SJCRH30 (cell line): ENCODE measurements around the gene PIEZO1. TPM values are rescaled to one million over a fixed set of nuclear protein-coding genes. Genes with fewer than 3 reads are reported as not detected.
A peak's percentile ranks its signal among the peaks of the same experiment; 100 is the strongest.

ENCODE experiments used
- DNase-seq, 2 experiments: peaks; one replicate each; pipeline ENCODE4 v3.0.0-alpha.2; 2015 to 2020
- H3K27ac ChIP-seq: fragments of 250-450 bp; sonication (Bioruptor Pico); 2 replicates; pipeline ENCODE4 v1.5.1; 2020; ENCODE audit warnings: mild to moderate bottlenecking, moderate library complexity
- H3K27me3 ChIP-seq: fragments of 250-450 bp; sonication (Bioruptor Pico); 2 replicates; pipeline ENCODE4 v1.5.1; 2020; ENCODE audit warnings: mild to moderate bottlenecking, moderate library complexity
- H3K36me3 ChIP-seq: fragments of 250-450 bp; sonication (Bioruptor Pico); 2 replicates; pipeline ENCODE4 v1.5.1; 2020; ENCODE audit warnings: mild to moderate bottlenecking, moderate library complexity
- H3K4me1 ChIP-seq: fragments of 250-450 bp; sonication (Bioruptor Pico); 2 replicates; pipeline ENCODE4 v1.5.1; 2020; ENCODE audit warnings: mild to moderate bottlenecking, moderate library complexity
- H3K4me3 ChIP-seq: fragments of 250-450 bp; sonication (Bioruptor Pico); 2 replicates; pipeline ENCODE4 v1.5.1; 2020; ENCODE audit warnings: mild to moderate bottlenecking, moderate library complexity
- H3K9me3 ChIP-seq: fragments of 250-450 bp; sonication (Bioruptor Pico); replicated peaks from 2 replicates; pipeline ENCODE4 v1.5.1; 2020; ENCODE audit warnings: mild to moderate bottlenecking, moderate library complexity
- total RNA-seq: library from RNA; depleted of rRNA; stranded (reverse); fragments of >200 nt; shearing (Covaris generic); gene quantifications from 2 replicates; pipeline ENCODE4 v1.2.3, GENCODE V29; 2014

The PIEZO1 gene
- total RNA-seq, 1 experiment from 2014 or later = 28.1 TPM

- Histone ChIP-seq H3K4me1 (peaks cover 16% of the 10 kb centered on the region), H3K27me3 (no peaks in the 10 kb centered on the region), H3K36me3 (no peaks in the 10 kb centered on the region), H3K27ac (no peak overlapping the region), H3K4me3 (no peak overlapping the region), H3K9me3 (no peaks in the 10 kb centered on the region)
- no peak for DNase-seq
These were observed 31.4 kb downstream of the PIEZO1 start for GRCh38 chr16:88753602-88754001.

- Histone ChIP-seq H3K27ac (no peak overlapping the region), H3K27me3 (no peaks in the 10 kb centered on the region), H3K9me3 (no peaks in the 10 kb centered on the region), H3K4me3 (no peak overlapping the region), H3K36me3 (no peaks in the 10 kb centered on the region), H3K4me1 (peaks cover 16% of the 10 kb centered on the region)
- DNase-seq = no peak
These were observed 31.8 kb downstream of the PIEZO1 start for GRCh38 chr16:88753191-88753590.

- no peaks in the 10 kb centered on the region for H3K36me3 ChIP-seq
- no peaks in the 10 kb centered on the region for H3K27me3 ChIP-seq
- H3K4me3 ChIP-seq = no peak overlapping the region
- no peak overlapping the region for H3K27ac ChIP-seq
- DNase-seq = no peak
- peaks cover 16% of the 10 kb centered on the region for H3K4me1 ChIP-seq
- H3K9me3 ChIP-seq = no peaks in the 10 kb centered on the region
These were observed 32.5 kb downstream of the PIEZO1 start for GRCh38 chr16:88752386-88753002.

GRCh38 chr16:88750854-88751253 is 34.2 kb downstream of the PIEZO1 start:
- no peak overlapping the region for H3K27ac ChIP-seq
- H3K4me1 ChIP-seq = peaks cover 29% of the 10 kb centered on the region
- H3K4me3 ChIP-seq = no peak overlapping the region
- H3K27me3 ChIP-seq = no peaks in the 10 kb centered on the region
- H3K36me3 ChIP-seq = no peaks in the 10 kb centered on the region
- H3K9me3 ChIP-seq = no peaks in the 10 kb centered on the region
- DNase-seq = no peak

- no peak overlapping the region for H3K27ac ChIP-seq
These were observed 35.7 kb downstream of the PIEZO1 start for GRCh38 chr16:88749358-88749757.

GRCh38 chr16:88748364-88748763 is 36.7 kb downstream of the PIEZO1 start:
- Histone ChIP-seq H3K36me3 (no peaks in the 10 kb centered on the region), H3K4me1 (peaks cover 17% of the 10 kb centered on the region), H3K4me3 (no peak overlapping the region), H3K9me3 (no peaks in the 10 kb centered on the region), H3K27ac (no peak overlapping the region), H3K27me3 (no peaks in the 10 kb centered on the region)
- no peak for DNase-seq

More at GRCh38 chr16:88749358-88749757, 35.7 kb downstream of the PIEZO1 start:
- Histone ChIP-seq H3K4me1 (peaks cover 22% of the 10 kb centered on the region), H3K27me3 (no peaks in the 10 kb centered on the region), H3K4me3 (no peak overlapping the region), H3K9me3 (no peaks in the 10 kb centered on the region), H3K36me3 (no peaks in the 10 kb centered on the region)
- no peak for DNase-seq

GRCh38 chr16:88747588-88748301 is 37.3 kb downstream of the PIEZO1 start:
- H3K27ac ChIP-seq = no peak overlapping the region
- H3K4me3 ChIP-seq = no peak overlapping the region
- peaks cover 17% of the 10 kb centered on the region for H3K4me1 ChIP-seq
- H3K36me3 ChIP-seq = no peaks in the 10 kb centered on the region
- no peaks in the 10 kb centered on the region for H3K9me3 ChIP-seq
- H3K27me3 ChIP-seq = no peaks in the 10 kb centered on the region
- peak; percentile 62 to 63 for DNase-seq

GRCh38 chr16:88746506-88746905 is 38.5 kb downstream of the PIEZO1 start:
- DNase-seq = peak; percentile 68 to 72
- H3K27ac ChIP-seq = peak overlapping the region; percentile 44; the same call in 1 of the 2 replicates
- H3K9me3 ChIP-seq = no peaks in the 10 kb centered on the region
- no peaks in the 10 kb centered on the region for H3K36me3 ChIP-seq
- H3K4me1 ChIP-seq = peaks cover 17% of the 10 kb centered on the region
- no peaks in the 10 kb centered on the region for H3K27me3 ChIP-seq
- H3K4me3 ChIP-seq = peak overlapping the region; percentile 12; the same call in 1 of the 2 replicates

- DNase-seq = no peak
These were observed 40.2 kb downstream of the PIEZO1 start for GRCh38 chr16:88744577-88745521.

GRCh38 chr16:88743693-88744576 is 41.1 kb downstream of the PIEZO1 start:
- Histone ChIP-seq H3K4me3 (no peak overlapping the region), H3K27me3 (no peaks in the 10 kb centered on the region), H3K36me3 (no peaks in the 10 kb centered on the region), H3K9me3 (no peaks in the 10 kb centered on the region), H3K4me1 (peaks cover 40% of the 10 kb centered on the region), H3K27ac (no peak overlapping the region)
- DNase-seq = peak; percentile 66 to 74

More at GRCh38 chr16:88744577-88745521, 40.2 kb downstream of the PIEZO1 start:
- H3K4me1 ChIP-seq = peaks cover 32% of the 10 kb centered on the region
- no peak overlapping the region for H3K4me3 ChIP-seq
- H3K27ac ChIP-seq = no peak overlapping the region
- H3K9me3 ChIP-seq = no peaks in the 10 kb centered on the region
- no peaks in the 10 kb centered on the region for H3K27me3 ChIP-seq
- no peaks in the 10 kb centered on the region for H3K36me3 ChIP-seq

- H3K9me3 ChIP-seq = no peaks in the 10 kb centered on the region
- no peaks in the 10 kb centered on the region for H3K36me3 ChIP-seq
- no peak overlapping the region for H3K4me3 ChIP-seq
- peaks cover 48% of the 10 kb centered on the region for H3K4me1 ChIP-seq
- no peaks in the 10 kb centered on the region for H3K27me3 ChIP-seq
- H3K27ac ChIP-seq = no peak overlapping the region
- DNase-seq = no peak
These were observed 42.0 kb downstream of the PIEZO1 start for GRCh38 chr16:88742896-88743605.

- Histone ChIP-seq H3K27ac (peak overlapping the region; percentile 93), H3K36me3 (no peaks in the 10 kb centered on the region), H3K4me3 (no peak overlapping the region), H3K9me3 (no peaks in the 10 kb centered on the region), H3K27me3 (no peaks in the 10 kb centered on the region), H3K4me1 (peaks cover 44% of the 10 kb centered on the region)
- DNase-seq = no peak
These were observed 43.7 kb downstream of the PIEZO1 start for GRCh38 chr16:88741368-88741767.

- peak overlapping the region; percentile 93 for H3K27ac ChIP-seq
- H3K4me3 ChIP-seq = no peak overlapping the region
- H3K4me1 ChIP-seq = peaks cover 40% of the 10 kb centered on the region
- H3K9me3 ChIP-seq = no peaks in the 10 kb centered on the region
- H3K27me3 ChIP-seq = no peaks in the 10 kb centered on the region
- no peaks in the 10 kb centered on the region for H3K36me3 ChIP-seq
- DNase-seq = no peak
These were observed 44.3 kb downstream of the PIEZO1 start for GRCh38 chr16:88740727-88741055.
